Gastrocnemius medialis (tissue), 4 donors: ENCODE results near the gene TRIM63. TPM values are rescaled to one million over a fixed set of nuclear protein-coding genes. Genes with fewer than 3 reads are reported as not detected.

Experiments
- ATAC-seq, 2 donors: fragments of 150-250 bp; one replicate each; pipeline ENCODE4 v1.9.1; 2016
- DNase-seq, 2 donors: peaks; one replicate each; pipeline ENCODE4 v3.0.0-alpha.2; 2019
- H3K27ac ChIP-seq, 4 donors: fragments of 200-600 bp; sonication (generic); 1 replicate in 1 of 4; 2 replicates in 3 of 4; pipeline ENCODE4 v1.5.1; 2016 to 2018; ENCODE audit warnings: mild to moderate bottlenecking in 2 of 4, moderate library complexity in 1 of 4
- H3K27me3 ChIP-seq, 3 donors: fragments of 200-600 bp; sonication (generic) in 2 of 3; 1 replicate in 1 of 3; 2 replicates in 2 of 3; pipeline versions ENCODE4 v1.5.1 to v1.6.0; 2016 to 2019; ENCODE audit warnings: mild to moderate bottlenecking in 1 of 3, moderate library complexity in 1 of 3
- H3K36me3 ChIP-seq, 2 donors: fragments of 200-600 bp; sonication (generic) in 1 of 2; one replicate each; pipeline ENCODE4 v1.5.1; 2017 to 2018
- H3K4me1 ChIP-seq, 2 donors: fragments of 200-600 bp; sonication (generic) in 1 of 2; one replicate each; pipeline ENCODE4 v1.5.1; 2016 to 2017; ENCODE audit warnings: mild to moderate bottlenecking in 2 of 2
- H3K4me3 ChIP-seq, 4 donors: fragments of 200-600 bp; sonication (generic) in 3 of 4; 1 replicate in 1 of 4; 2 replicates in 3 of 4; pipeline ENCODE4 v1.5.1; 2016 to 2019; ENCODE audit warnings: mild to moderate bottlenecking in 2 of 4
- H3K9me3 ChIP-seq, 3 donors: fragments of 200-600 bp; sonication (generic) in 2 of 3; 1 replicate in 1 of 3; 2 replicates in 2 of 3; pipeline ENCODE4 v1.5.1; 2016 to 2019
- POLR2A ChIP-seq, 2 donors: fragments of 450-650 bp; IDR thresholded peaks; one replicate each; pipeline ENCODE4 v1.6.1; 2017; ENCODE audit warnings: antibody characterized with exemption in 2 of 2, mild to moderate bottlenecking in 2 of 2, moderate library complexity in 2 of 2
- in situ Hi-C, 4 donors: fragments of 200-750 bp; cut with MboI; loops; one replicate each; pipeline versions ENCODE4 v1.15.0 to v1.8.0; 2017; ENCODE audit warnings: low sequenced_read_pairs in 4 of 4
- intact Hi-C: fragments of 100-400 bp; cut with DNase I; formaldehyde crosslinking; loops from one replicate; pipeline ENCODE4 v1.15.1; 2023; ENCODE audit warnings: low total_unique reads
- total RNA-seq, 4 donors: library from RNA; depleted of rRNA; stranded (reverse); fragments of >200 nt; gene quantifications; one replicate each; pipeline versions ENCODE4 v1.1.0 to v1.2.3, GENCODE V29; 2016
- TF ChIP-seq, protein P1 (sequence below), 5 experiments: fragments of 450-650 bp in 3 of 5; fragments of 200-600 bp in 2 of 5; sonication (generic) in 2 of 5; IDR thresholded peaks in 4 of 5; conservative IDR thresholded peaks in 1 of 5; 1 replicate in 4 of 5; 2 replicates in 1 of 5; pipeline ENCODE4 v1.5.1; 2016 to 2019; ENCODE audit warnings: antibody characterized with exemption in 5 of 5, mild to moderate bottlenecking in 3 of 5, moderate library complexity in 3 of 5

Gene TRIM63
- total RNA-seq, 4 donors from 2014 or later = 1,040 to 4,298 (median 2,203) TPM

DNA sequence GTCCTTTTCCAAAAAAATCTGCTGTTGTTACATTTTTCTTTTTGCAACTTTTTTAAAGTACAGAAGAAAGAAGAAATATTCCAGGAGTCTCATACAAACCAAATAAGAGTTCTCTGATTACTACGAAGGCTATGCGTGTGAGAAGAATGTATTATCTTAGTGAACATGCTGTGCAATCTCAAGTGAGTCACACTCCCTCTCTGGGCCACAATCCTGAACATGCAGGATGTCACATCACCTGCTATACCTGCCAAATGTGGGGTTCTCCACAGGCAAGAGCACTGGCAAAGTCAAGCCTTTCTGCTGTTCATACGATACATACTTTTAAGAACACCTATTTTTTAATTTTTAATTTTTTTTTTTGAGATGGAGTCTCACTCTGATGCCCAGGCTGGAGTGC lies 21.7 kb upstream of the TRIM63 start:
- intact Hi-C loops = no loop called here
- in situ Hi-C loops = no loop called here
- DNase-seq (no peak), ATAC-seq (no peak)
- H3K4me3 ChIP-seq = no peak overlapping the region
- no peaks in the 10 kb centered on the region for H3K27me3 ChIP-seq
- TF ChIP-seq, protein P1, sequence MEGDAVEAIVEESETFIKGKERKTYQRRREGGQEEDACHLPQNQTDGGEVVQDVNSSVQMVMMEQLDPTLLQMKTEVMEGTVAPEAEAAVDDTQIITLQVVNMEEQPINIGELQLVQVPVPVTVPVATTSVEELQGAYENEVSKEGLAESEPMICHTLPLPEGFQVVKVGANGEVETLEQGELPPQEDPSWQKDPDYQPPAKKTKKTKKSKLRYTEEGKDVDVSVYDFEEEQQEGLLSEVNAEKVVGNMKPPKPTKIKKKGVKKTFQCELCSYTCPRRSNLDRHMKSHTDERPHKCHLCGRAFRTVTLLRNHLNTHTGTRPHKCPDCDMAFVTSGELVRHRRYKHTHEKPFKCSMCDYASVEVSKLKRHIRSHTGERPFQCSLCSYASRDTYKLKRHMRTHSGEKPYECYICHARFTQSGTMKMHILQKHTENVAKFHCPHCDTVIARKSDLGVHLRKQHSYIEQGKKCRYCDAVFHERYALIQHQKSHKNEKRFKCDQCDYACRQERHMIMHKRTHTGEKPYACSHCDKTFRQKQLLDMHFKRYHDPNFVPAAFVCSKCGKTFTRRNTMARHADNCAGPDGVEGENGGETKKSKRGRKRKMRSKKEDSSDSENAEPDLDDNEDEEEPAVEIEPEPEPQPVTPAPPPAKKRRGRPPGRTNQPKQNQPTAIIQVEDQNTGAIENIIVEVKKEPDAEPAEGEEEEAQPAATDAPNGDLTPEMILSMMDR (IDR thresholded peaks at IDR 0.05 in 4 of 5, conservative IDR thresholded peaks at IDR 0.05 in 1 of 5) = no peak
- no peak for TF ChIP-seq POLR2A (IDR thresholded peaks at IDR 0.05)
- no peaks in the 10 kb centered on the region for H3K36me3 ChIP-seq
- peaks cover 7 to 19% of the 10 kb centered on the region in 2 donors for H3K4me1 ChIP-seq
- no peak overlapping the region for H3K27ac ChIP-seq
- no peaks in the 10 kb centered on the region for H3K9me3 ChIP-seq

DNA sequence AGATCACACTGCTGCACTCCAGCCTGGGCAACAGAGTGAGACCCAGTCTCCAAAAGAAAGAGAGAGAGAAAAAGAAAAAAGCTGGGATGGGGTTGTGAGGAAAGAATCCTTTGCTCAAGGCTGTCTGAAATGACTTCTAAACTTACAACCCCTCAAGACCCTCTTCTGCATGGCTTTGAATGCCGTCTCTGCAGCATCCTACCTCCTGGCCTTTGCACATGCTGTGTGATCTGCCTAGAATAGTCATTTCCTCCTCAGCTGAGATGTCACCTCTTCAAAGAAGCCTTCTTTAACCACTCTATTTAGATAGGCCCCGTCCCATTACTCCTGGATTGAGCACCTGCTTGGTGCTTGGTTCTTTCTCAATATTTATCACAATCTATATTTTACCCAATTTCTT lies 17.4 kb upstream of the TRIM63 start:
- no peak for TF ChIP-seq POLR2A (IDR thresholded peaks at IDR 0.05)
- TF ChIP-seq, protein P1 (IDR thresholded peaks at IDR 0.05 in 4 of 5, conservative IDR thresholded peaks at IDR 0.05 in 1 of 5) = no peak
- ATAC-seq (no peak), DNase-seq (no peak)
- Histone ChIP-seq H3K27ac (peak overlapping the region; percentile 88 to 96 (median 90)), H3K4me1 (peaks cover 39 to 44% of the 10 kb centered on the region in 2 donors), H3K27me3 (no peaks in the 10 kb centered on the region), H3K9me3 (no peaks in the 10 kb centered on the region), H3K36me3 (no peaks in the 10 kb centered on the region), H3K4me3 (no peak overlapping the region)
- intact Hi-C loops = loop anchor here (1.0 kb wide), 1 partner anchor 8 kb away; no protein-coding TSS in a partner anchor
- in situ Hi-C loops = no loop called here

DNA sequence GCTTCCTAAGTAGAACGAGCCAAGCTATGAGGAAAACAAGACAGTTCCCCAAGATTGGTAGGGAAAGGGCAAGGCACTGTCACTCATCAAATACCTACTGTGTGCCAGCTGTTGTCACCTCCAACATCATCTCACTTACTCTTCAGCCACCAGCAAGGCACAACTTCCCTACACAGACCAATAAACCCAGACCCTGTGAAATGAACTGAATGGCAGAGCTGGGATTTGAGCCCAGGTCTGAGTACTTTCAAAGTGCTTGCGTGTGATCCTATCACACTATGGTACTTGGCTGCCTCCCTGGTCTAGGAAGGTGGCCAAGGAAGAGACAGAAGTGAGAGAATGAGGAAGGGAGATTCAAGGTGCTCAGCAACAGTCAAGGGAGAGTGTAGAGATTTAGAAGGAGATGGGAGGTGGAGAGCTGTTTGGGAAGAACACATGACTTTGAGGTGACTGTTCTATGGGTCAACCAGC lies 16.7 kb upstream of the TRIM63 start:
- intact Hi-C loops = loop anchor here (1.0 kb wide), 1 partner anchor 9 kb away; no protein-coding TSS in a partner anchor
- no peaks in the 10 kb centered on the region for H3K36me3 ChIP-seq
- peak overlapping the region in 1 of 4 donors; percentile 40 for H3K4me3 ChIP-seq
- peak overlapping the region; percentile 88 to 96 (median 90) for H3K27ac ChIP-seq
- DNase-seq (peak; percentile 62 to 92), ATAC-seq (peak; percentile 46 to 63)
- TF ChIP-seq, protein P1 (IDR thresholded peaks at IDR 0.05 in 4 of 5, conservative IDR thresholded peaks at IDR 0.05 in 1 of 5) = no peak
- TF ChIP-seq POLR2A (IDR thresholded peaks at IDR 0.05) = peak in 1 of 2 donors; percentile 29
- no peaks in the 10 kb centered on the region for H3K27me3 ChIP-seq
- in situ Hi-C loops = no loop called here
- no peaks in the 10 kb centered on the region for H3K9me3 ChIP-seq
- H3K4me1 ChIP-seq = peaks cover 46 to 51% of the 10 kb centered on the region in 2 donors

DNA sequence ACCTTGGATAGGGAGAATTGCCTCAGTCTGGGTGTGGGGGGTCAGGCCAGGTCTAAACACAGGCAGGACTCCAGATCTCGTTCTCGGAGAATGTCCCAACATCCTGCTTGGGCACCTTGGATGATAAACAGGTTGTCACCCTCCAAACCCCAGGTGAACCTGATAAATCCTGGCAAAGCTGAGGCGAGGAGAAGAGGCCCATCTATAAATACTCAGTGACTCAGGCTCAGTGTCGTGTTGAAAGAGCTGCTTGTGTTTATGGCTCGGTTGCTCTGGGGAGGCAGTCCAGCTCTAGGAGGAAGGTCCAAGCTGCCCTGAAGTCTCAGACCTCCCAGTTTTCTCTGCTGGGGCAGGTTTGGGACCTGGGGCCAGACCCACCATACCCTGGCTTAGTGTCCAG lies 15.8 kb upstream of the TRIM63 start:
- Histone ChIP-seq H3K9me3 (no peaks in the 10 kb centered on the region), H3K27me3 (no peaks in the 10 kb centered on the region), H3K36me3 (no peaks in the 10 kb centered on the region), H3K4me1 (peaks cover 55 to 60% of the 10 kb centered on the region in 2 donors), H3K27ac (peak overlapping the region; percentile 88 to 96 (median 90)), H3K4me3 (peak overlapping the region in 3 of 4 donors; percentile 14 to 40 (median 39))
- TF ChIP-seq POLR2A (IDR thresholded peaks at IDR 0.05) = peak; percentile 68 to 81
- TF ChIP-seq, protein P1 (IDR thresholded peaks at IDR 0.05 in 4 of 5, conservative IDR thresholded peaks at IDR 0.05 in 1 of 5) = no peak
- in situ Hi-C loops = no loop called here
- ATAC-seq = peak; percentile 76 to 78
- intact Hi-C loops = loop anchor here (1.0 kb wide), 1 partner anchor 47 kb away; no protein-coding TSS in a partner anchor
- peak; percentile 93 to 96 for DNase-seq

DNA sequence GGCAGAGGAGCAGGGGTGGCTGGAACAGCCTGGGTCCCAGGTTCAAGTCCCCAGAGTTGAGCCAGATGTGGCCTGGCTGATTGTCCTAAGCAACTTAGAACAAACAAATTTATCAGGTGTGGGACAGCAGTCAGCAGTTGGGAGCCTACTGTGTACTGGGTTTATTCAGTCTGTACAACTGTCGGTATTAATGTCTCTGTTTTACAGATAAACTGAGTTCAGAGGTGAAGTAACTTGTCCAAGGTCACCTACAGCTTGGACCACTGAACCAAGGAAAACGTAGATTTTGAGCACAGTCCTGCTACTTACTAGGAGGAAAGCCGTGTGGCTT lies 14.6 kb upstream of the TRIM63 start:
- no peak for TF ChIP-seq POLR2A (IDR thresholded peaks at IDR 0.05)
- TF ChIP-seq, protein P1 (IDR thresholded peaks at IDR 0.05 in 4 of 5, conservative IDR thresholded peaks at IDR 0.05 in 1 of 5) = no peak
- ATAC-seq = no peak
- H3K27ac ChIP-seq = peak overlapping the region; percentile 88 to 96 (median 90)

More for the DNA sequence above, 14.6 kb upstream of the TRIM63 start:
- Histone ChIP-seq H3K4me3 (no peak overlapping the region), H3K27me3 (no peaks in the 10 kb centered on the region), H3K9me3 (no peaks in the 10 kb centered on the region), H3K36me3 (no peaks in the 10 kb centered on the region), H3K4me1 (peaks cover 63 to 64% of the 10 kb centered on the region in 2 donors)
- in situ Hi-C loops = no loop called here
- intact Hi-C loops = no loop called here
- no peak for DNase-seq
